T-helper 2 cell treated with Interferon-gamma antibody and Interleukin-4, amounts not matched to agents 100 ng/mL and 5 ng/mL, for 36 hours (primary cell): Measurements from ENCODE around the gene CHMP4A. TPM values are rescaled to one million over a fixed set of nuclear protein-coding genes. Genes with fewer than 3 reads are reported as not detected.

Experiments used
- intact Hi-C: fragments of 100-400 bp; cut with micrococcal nuclease; formaldehyde crosslinking; loops from one replicate; pipeline ENCODE4 v1.15.1; 2023
- total RNA-seq: library from RNA; stranded (reverse); gene quantifications from 2 replicates; pipeline ENCODE4 v1.2.3, GENCODE V29; 2022

Gene CHMP4A
- total RNA-seq, result 85.8 and 90.3 TPM in 2 replicates

- intact Hi-C loops, result loop anchor here (1.0 kb wide), 7 partner anchors 18 to 229 kb away; partner anchors contain the start of genes DCAF11, IPO4, IRF9 and LTB4R
These were observed at the start of gene CHMP4A for GRCh38 chr14:24212924-24213865. Gene CHMP4A (minus strand): TSS chr14:24213488. CDS start chr14:24213439, 49 bp downstream.

GRCh38 chr14:24261969-24262327, 48.7 kb upstream of the CHMP4A start:
- intact Hi-C loops, result no loop called here

- intact Hi-C loops, result no loop called here
These were observed 48.1 kb upstream of the CHMP4A start for GRCh38 chr14:24261256-24261968.

- intact Hi-C loops, result no loop called here
These were observed 47.5 kb upstream of the CHMP4A start for GRCh38 chr14:24260780-24261157.

GRCh38 chr14:24260026-24260779, 46.9 kb upstream of the CHMP4A start:
- intact Hi-C loops, result no loop called here

GRCh38 chr14:24259282-24260025, 46.2 kb upstream of the CHMP4A start:
- intact Hi-C loops, result no loop called here

- intact Hi-C loops, result no loop called here
These were observed 45.4 kb upstream of the CHMP4A start for GRCh38 chr14:24258548-24259265.

GRCh38 chr14:24258119-24258518, 44.8 kb upstream of the CHMP4A start:
- intact Hi-C loops, result no loop called here

GRCh38 chr14:24256960-24257359, 43.7 kb upstream of the CHMP4A start:
- intact Hi-C loops, result no loop called here

GRCh38 chr14:24255931-24256711, 42.8 kb upstream of the CHMP4A start:
- intact Hi-C loops, result no loop called here

GRCh38 chr14:24255438-24255837, 42.1 kb upstream of the CHMP4A start:
- intact Hi-C loops, result no loop called here

GRCh38 chr14:24254630-24255392, 41.5 kb upstream of the CHMP4A start:
- intact Hi-C loops, result no loop called here

GRCh38 chr14:24253936-24254335, 40.6 kb upstream of the CHMP4A start:
- intact Hi-C loops, result no loop called here

- intact Hi-C loops, result no loop called here
These were observed 39.2 kb upstream of the CHMP4A start for GRCh38 chr14:24252289-24253124.

- intact Hi-C loops, result no loop called here
These were observed 38.6 kb upstream of the CHMP4A start for GRCh38 chr14:24251880-24252288.

GRCh38 chr14:24250354-24250753, 37.1 kb upstream of the CHMP4A start:
- intact Hi-C loops, result no loop called here

GRCh38 chr14:24249230-24250021, 36.1 kb upstream of the CHMP4A start:
- intact Hi-C loops, result loop anchor here (10.0 kb wide), 1 partner anchor 425 kb away; no protein-coding TSS in a partner anchor
